ENCODE results near the gene TMEM266.
"Not testable (repeated sequence)": the region's sequence is repeated elsewhere in the genome, so short reads cannot be mapped to it uniquely, and the experiment has no call there.

Gene TMEM266

GRCh38 chr15:76059320-76060117 is at the start of gene TMEM266:
Gene TMEM266, plus strand, starts transcription at chr15:76059985. Its CDS starts 74,279 bp downstream, at chr15:76134264.
- no peak for DNase-seq (ENCODE audit: low read depth in 2 of 2, low spot score in 1 of 2)

GRCh38 chr15:76010613-76011012 is 49.2 kb upstream of the TMEM266 start:
- DNase-seq (ENCODE audit: low read depth in 2 of 2, low spot score in 1 of 2), result no peak

- no peak for DNase-seq (ENCODE audit: low read depth in 2 of 2, low spot score in 1 of 2)
Observed at GRCh38 chr15:76011627-76012551, 47.9 kb upstream of the TMEM266 start, which contains the start of gene NRG4. Gene NRG4, minus strand, starts transcription at chr15:76012424. Its CDS starts 1,194 bp downstream, at chr15:76011230.

- DNase-seq (ENCODE audit: low read depth in 2 of 2, low spot score in 1 of 2), result not testable (repeated sequence)
Observed at GRCh38 chr15:76013470-76013869, 46.3 kb upstream of the TMEM266 start.

- DNase-seq (ENCODE audit: low read depth in 2 of 2, low spot score in 1 of 2), result no peak
Observed at GRCh38 chr15:76024021-76024768, 35.6 kb upstream of the TMEM266 start.

GRCh38 chr15:76032046-76032445 is 27.7 kb upstream of the TMEM266 start:
- DNase-seq (ENCODE audit: low read depth in 2 of 2, low spot score in 1 of 2), result no peak

GRCh38 chr15:76033438-76033837 is 26.3 kb upstream of the TMEM266 start:
- no peak for DNase-seq (ENCODE audit: low read depth in 2 of 2, low spot score in 1 of 2)

GRCh38 chr15:76034111-76034510 is 25.7 kb upstream of the TMEM266 start:
- no peak for DNase-seq (ENCODE audit: low read depth in 2 of 2, low spot score in 1 of 2)

GRCh38 chr15:76035593-76035992 is 24.2 kb upstream of the TMEM266 start:
- DNase-seq (ENCODE audit: low read depth in 2 of 2, low spot score in 1 of 2), result no peak

- no peak for DNase-seq (ENCODE audit: low read depth in 2 of 2, low spot score in 1 of 2)
Observed at GRCh38 chr15:76038512-76038911, 21.3 kb upstream of the TMEM266 start.

- not testable (repeated sequence) for DNase-seq (ENCODE audit: low read depth in 2 of 2, low spot score in 1 of 2)
Observed at GRCh38 chr15:76054201-76054600, 5.6 kb upstream of the TMEM266 start.

GRCh38 chr15:76056931-76057330 is 2.9 kb upstream of the TMEM266 start:
- DNase-seq (ENCODE audit: low read depth in 2 of 2, low spot score in 1 of 2), result no peak

GRCh38 chr15:76057332-76058000 is 2.3 kb upstream of the TMEM266 start:
- DNase-seq (ENCODE audit: low read depth in 2 of 2, low spot score in 1 of 2), result no peak

- no peak for DNase-seq (ENCODE audit: low read depth in 2 of 2, low spot score in 1 of 2)
Observed at GRCh38 chr15:76058714-76059319, 968 bp upstream of the TMEM266 start.

- DNase-seq (ENCODE audit: low read depth in 2 of 2, low spot score in 1 of 2), result no peak
Observed at GRCh38 chr15:76060118-76060989, 569 bp downstream of the TMEM266 start.

GRCh38 chr15:76061700-76062099 is 1.9 kb downstream of the TMEM266 start:
- DNase-seq (ENCODE audit: low read depth in 2 of 2, low spot score in 1 of 2), result no peak

GRCh38 chr15:76062286-76062685 is 2.5 kb downstream of the TMEM266 start:
- no peak for DNase-seq (ENCODE audit: low read depth in 2 of 2, low spot score in 1 of 2)

- DNase-seq (ENCODE audit: low read depth in 2 of 2, low spot score in 1 of 2), result no peak
Observed at GRCh38 chr15:76064375-76064774, 4.6 kb downstream of the TMEM266 start.

GRCh38 chr15:76065245-76065644 is 5.5 kb downstream of the TMEM266 start:
- DNase-seq (ENCODE audit: low read depth in 2 of 2, low spot score in 1 of 2), result no peak
